Neural progenitor cell (in vitro differentiated cells): ENCODE measurements around the gene MGA.

Experiments used
- EZH2phosphoT487 ChIP-seq: fragments of 200-600 bp; sonication (generic); IDR thresholded peaks from 2 replicates; pipeline ENCODE4 v1.6.1; 2017; ENCODE audit warnings: antibody characterized with exemption
- TF ChIP-seq, protein P1 (sequence below): fragments of 200-600 bp; sonication (generic); IDR thresholded peaks from 2 replicates; pipeline ENCODE4 v1.5.1; 2017; ENCODE audit warnings: antibody characterized with exemption, mild to moderate bottlenecking

DNA sequence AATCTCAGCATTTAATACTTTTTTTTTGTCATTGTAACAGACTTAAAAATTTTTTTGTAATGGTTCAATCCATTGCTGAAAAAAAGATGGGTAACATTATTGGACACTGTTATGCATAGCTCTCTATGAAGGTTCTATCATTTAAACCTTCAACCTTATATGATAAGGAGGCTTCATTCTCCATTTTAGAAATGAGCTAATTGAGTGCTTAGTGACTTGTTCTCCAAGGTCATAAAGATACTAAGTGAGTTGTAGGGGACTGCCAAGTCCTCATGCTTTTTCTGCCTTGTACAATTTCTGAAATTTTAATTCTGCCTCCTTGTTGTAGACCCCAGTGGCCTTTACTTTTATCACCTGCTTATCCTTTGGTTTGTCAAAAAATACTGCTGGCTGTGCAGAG lies 56.7 kb downstream of the MGA start:
- no peak for TF ChIP-seq EZH2phosphoT487
- TF ChIP-seq, protein P1, sequence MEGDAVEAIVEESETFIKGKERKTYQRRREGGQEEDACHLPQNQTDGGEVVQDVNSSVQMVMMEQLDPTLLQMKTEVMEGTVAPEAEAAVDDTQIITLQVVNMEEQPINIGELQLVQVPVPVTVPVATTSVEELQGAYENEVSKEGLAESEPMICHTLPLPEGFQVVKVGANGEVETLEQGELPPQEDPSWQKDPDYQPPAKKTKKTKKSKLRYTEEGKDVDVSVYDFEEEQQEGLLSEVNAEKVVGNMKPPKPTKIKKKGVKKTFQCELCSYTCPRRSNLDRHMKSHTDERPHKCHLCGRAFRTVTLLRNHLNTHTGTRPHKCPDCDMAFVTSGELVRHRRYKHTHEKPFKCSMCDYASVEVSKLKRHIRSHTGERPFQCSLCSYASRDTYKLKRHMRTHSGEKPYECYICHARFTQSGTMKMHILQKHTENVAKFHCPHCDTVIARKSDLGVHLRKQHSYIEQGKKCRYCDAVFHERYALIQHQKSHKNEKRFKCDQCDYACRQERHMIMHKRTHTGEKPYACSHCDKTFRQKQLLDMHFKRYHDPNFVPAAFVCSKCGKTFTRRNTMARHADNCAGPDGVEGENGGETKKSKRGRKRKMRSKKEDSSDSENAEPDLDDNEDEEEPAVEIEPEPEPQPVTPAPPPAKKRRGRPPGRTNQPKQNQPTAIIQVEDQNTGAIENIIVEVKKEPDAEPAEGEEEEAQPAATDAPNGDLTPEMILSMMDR = no peak
